Measurements from ENCODE around the gene ABCD2. TPM values are rescaled to one million over a fixed set of nuclear protein-coding genes. Genes with fewer than 3 reads are reported as not detected.
A peak's percentile ranks its signal among the peaks of the same experiment; 100 is the strongest.

ABCD2 gene
- total RNA-seq, 4 donors from 2014 or later, result 11.0 to 19.7 (median 13.0) TPM

DNA sequence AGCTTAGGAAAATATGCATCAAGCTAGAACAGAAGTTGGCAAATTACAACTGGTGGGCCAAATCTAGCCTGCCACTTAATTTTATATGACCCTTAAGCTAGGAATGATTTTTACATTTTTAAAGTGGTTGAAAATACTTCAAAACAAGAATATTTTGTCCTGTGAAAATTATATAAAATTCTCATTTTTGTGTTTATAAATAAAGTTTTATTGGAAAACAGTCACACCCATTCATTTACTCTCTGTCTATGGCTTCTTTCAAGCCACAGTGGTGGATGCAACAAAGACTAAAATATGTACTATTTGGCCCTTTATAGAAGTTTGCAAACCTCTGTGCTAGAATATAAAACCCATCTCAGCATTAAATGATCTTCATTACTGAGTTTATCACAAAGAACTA, 2.1 kb upstream of the ABCD2 start:
- TF ChIP-seq, protein P1, sequence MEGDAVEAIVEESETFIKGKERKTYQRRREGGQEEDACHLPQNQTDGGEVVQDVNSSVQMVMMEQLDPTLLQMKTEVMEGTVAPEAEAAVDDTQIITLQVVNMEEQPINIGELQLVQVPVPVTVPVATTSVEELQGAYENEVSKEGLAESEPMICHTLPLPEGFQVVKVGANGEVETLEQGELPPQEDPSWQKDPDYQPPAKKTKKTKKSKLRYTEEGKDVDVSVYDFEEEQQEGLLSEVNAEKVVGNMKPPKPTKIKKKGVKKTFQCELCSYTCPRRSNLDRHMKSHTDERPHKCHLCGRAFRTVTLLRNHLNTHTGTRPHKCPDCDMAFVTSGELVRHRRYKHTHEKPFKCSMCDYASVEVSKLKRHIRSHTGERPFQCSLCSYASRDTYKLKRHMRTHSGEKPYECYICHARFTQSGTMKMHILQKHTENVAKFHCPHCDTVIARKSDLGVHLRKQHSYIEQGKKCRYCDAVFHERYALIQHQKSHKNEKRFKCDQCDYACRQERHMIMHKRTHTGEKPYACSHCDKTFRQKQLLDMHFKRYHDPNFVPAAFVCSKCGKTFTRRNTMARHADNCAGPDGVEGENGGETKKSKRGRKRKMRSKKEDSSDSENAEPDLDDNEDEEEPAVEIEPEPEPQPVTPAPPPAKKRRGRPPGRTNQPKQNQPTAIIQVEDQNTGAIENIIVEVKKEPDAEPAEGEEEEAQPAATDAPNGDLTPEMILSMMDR (IDR thresholded peaks at IDR 0.05), result no peak
- DNase-seq (ENCODE audit: low spot score) (no peak), ATAC-seq (ENCODE audit: low FRiP score) (no peak)

GRCh38 chr12:39620659-39621658, 1.4 kb upstream of the ABCD2 start:
- no peak for ATAC-seq (ENCODE audit: low FRiP score)
- TF ChIP-seq, protein P1 (IDR thresholded peaks at IDR 0.05), result no peak
- DNase-seq (ENCODE audit: low spot score), result no peak

- no peak for DNase-seq (ENCODE audit: low spot score)
- TF ChIP-seq, protein P1 (IDR thresholded peaks at IDR 0.05), result no peak
- peak; percentile 26 for ATAC-seq (ENCODE audit: low FRiP score)
These were observed 315 bp downstream of the ABCD2 start for GRCh38 chr12:39619316-39619659.

GRCh38 chr12:39618701-39619100, 902 bp downstream of the ABCD2 start:
- DNase-seq (ENCODE audit: low spot score) (no peak), ATAC-seq (ENCODE audit: low FRiP score) (no peak)
- TF ChIP-seq, protein P1 (IDR thresholded peaks at IDR 0.05), result no peak

DNA sequence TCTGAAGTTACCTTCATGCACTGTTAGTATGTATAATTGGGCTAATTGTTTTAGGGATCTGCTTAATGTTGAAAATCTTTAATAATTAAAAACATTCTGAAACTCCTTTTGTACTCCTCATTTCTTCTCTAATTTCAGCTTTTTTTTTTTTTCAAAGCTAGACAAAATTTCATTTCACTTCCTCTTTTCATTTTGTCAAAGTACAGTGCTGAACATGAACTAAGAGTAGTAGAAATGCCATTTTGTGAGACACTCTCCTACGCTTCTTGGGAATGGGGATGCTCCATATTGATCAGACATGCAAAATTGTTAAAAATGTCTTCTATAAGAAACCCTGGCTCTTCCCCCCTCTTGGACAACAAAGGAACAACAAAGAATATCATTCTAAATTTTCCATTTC, 1.7 kb downstream of the ABCD2 start:
- no peak for ATAC-seq (ENCODE audit: low FRiP score)
- DNase-seq (ENCODE audit: low spot score), result no peak
- TF ChIP-seq, protein P1 (IDR thresholded peaks at IDR 0.05), result no peak

DNA sequence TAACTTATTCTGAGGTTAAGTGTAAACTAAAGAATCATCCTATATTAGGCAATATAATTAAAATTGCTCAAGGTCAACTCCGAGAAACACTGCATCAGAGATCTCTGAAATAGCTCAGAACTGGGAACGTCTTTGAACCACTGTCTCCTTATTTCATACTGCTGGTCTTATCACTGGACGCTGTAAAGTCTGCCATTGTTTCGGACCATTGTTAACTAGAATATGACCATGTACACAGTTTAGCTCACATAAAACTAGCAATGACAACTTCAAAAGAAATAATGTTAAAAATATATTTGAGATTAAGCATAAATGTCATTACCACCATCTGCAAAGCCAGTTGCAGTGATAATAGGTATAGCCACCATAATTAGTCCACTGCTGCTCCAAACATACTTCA, 2.9 kb downstream of the ABCD2 start:
- ATAC-seq (ENCODE audit: low FRiP score), result no peak
- TF ChIP-seq, protein P1 (IDR thresholded peaks at IDR 0.05), result no peak
- no peak for DNase-seq (ENCODE audit: low spot score)

GRCh38 chr12:39616251-39616650, 3.4 kb downstream of the ABCD2 start:
- DNase-seq (ENCODE audit: low spot score) (no peak), ATAC-seq (ENCODE audit: low FRiP score) (no peak)
- TF ChIP-seq, protein P1 (IDR thresholded peaks at IDR 0.05), result no peak
